Uterus (tissue), 2 donors: ENCODE measurements around the gene USP15.

Experiments used
- CTCF ChIP-seq, 4 experiments: fragments of 200-600 bp in 2 of 4; fragments of 450-650 bp in 2 of 4; sonication (generic) in 2 of 4; IDR thresholded peaks; one replicate each; pipeline ENCODE4 v1.5.1; 2016 to 2019; ENCODE audit warnings: antibody characterized with exemption in 4 of 4, mild to moderate bottlenecking in 2 of 4, moderate library complexity in 1 of 4
- POLR2A ChIP-seq, 2 donors: fragments of 450-650 bp; IDR thresholded peaks; one replicate each; pipeline ENCODE4 v1.6.1; 2016; ENCODE audit warnings: antibody characterized with exemption in 2 of 2, mild to moderate bottlenecking in 1 of 2, moderate library complexity in 1 of 2

GRCh38 chr12:62313727-62314380 lies 53.6 kb downstream of the USP15 start:
- no peak for TF ChIP-seq CTCF (IDR thresholded peaks at IDR 0.05)
- TF ChIP-seq POLR2A (IDR thresholded peaks at IDR 0.05): no peak
